Psoas muscle (tissue), 8 donors: Measurements from ENCODE around the gene PLEKHA6. TPM values are rescaled to one million over a fixed set of nuclear protein-coding genes. Genes with fewer than 3 reads are reported as not detected.

Experiments used
- ATAC-seq, 4 donors: fragments of 200-7000 bp; cut with Tn5 transposase; one replicate each; pipeline ENCODE4 v1.9.1; 2020; ENCODE audit warnings: moderate library complexity in 3 of 4, mild to moderate bottlenecking in 2 of 4
- DNase-seq, 2 donors: peaks; one replicate each; pipeline ENCODE4 v3.0.0-alpha.2; 2020
- H3K27ac ChIP-seq: fragments of 200-600 bp; one replicate; pipeline ENCODE4 v1.8.0; 2022
- H3K27me3 ChIP-seq, 3 donors: fragments of 200-600 bp in 1 of 3; one replicate each; pipeline versions ENCODE4 v1.6.1 to v1.8.0; 2013 to 2022; ENCODE audit warnings: low read length in 2 of 3, mild to moderate bottlenecking in 2 of 3, moderate library complexity in 1 of 3; ENCODE audit not compliant: insufficient read depth in 3 of 3
- H3K36me3 ChIP-seq, 2 donors: fragments of 200-600 bp in 1 of 2; one replicate each; pipeline versions ENCODE4 v1.6.1 to v1.8.0; 2013 to 2022; ENCODE audit warnings: low read depth in 1 of 2, mild to moderate bottlenecking in 1 of 2, moderate library complexity in 1 of 2; ENCODE audit not compliant: insufficient read depth in 1 of 2
- H3K4me1 ChIP-seq: fragments of 200-600 bp; one replicate; pipeline ENCODE4 v1.8.0; 2022
- H3K4me3 ChIP-seq: fragments of 200-600 bp; one replicate; pipeline ENCODE4 v1.8.0; 2022; ENCODE audit warnings: mild to moderate bottlenecking
- H3K9me3 ChIP-seq: fragments of 200-600 bp; one replicate; pipeline ENCODE4 v1.8.0; 2022
- CTCF ChIP-seq: fragments of 200-600 bp; IDR thresholded peaks from one replicate; pipeline ENCODE4 v1.8.0; 2022; ENCODE audit warnings: antibody characterized with exemption
- WGBS, 3 donors: extraction: QIAGEN DNeasy Blood & Tissue Kit; methylation state at CpG; one replicate each; pipeline versions ENCODE4 v1.1.6 to v1.1.7; 2013; 5-methylcytosine and 5-hydroxymethylcytosine counted together
- intact Hi-C, 2 donors: fragments of 100-400 bp; cut with DNase I; formaldehyde crosslinking; loops; one replicate each; pipeline versions ENCODE4 v1.11.0 to v1.14.2; 2022
- polyA plus RNA-seq, 3 donors: library from polyadenylated mRNA; stranded (reverse); fragments of 200-250 nt; gene quantifications; one replicate each; pipeline ENCODE4 v1.2.3, GENCODE V29; 2013
- total RNA-seq, 4 donors: library from RNA; stranded (reverse); fragmentation: NEBNext Ultra II Directional in 2 of 4; extraction: Animal tissue kit (Norgen Biotek cat#: 25700) in 2 of 4; gene quantifications; one replicate each; pipeline versions ENCODE4 v1.2.1 to v1.2.4, GENCODE V29; 2021 to 2023
- donor health status: healthy with polysubstance abuse.
- donor health status: DM: no; HTN: no; CAD: no; lungs with moderate emphysema.
- donor health status: Bipolar disorder and iron deficiency.
- donor health status: healthy.
- donor health status: DM: yes; HTN: yes; CAD: no.
- donor health status: DM: no; HTN: no; CAD: no.
- donor health status: DM: no; HTN: no; CAD: no.
- donor health status: DM: yes; HTN: yes; CAD: no.

Gene PLEKHA6
- total and polyA plus RNA-seq, 7 donors: 0.92 to 7.1 (median 1.7) TPM

- H3K9me3 ChIP-seq: no peaks in the 10 kb centered on the region
- 84 to 85% (median 85%) methylated on average over 5 of the region's 5 CpGs for WGBS, 3 donors
- no peak for ATAC-seq
- no peak for DNase-seq
- TF ChIP-seq CTCF: no peak
- H3K27me3 ChIP-seq: no peaks in the 10 kb centered on the region
- H3K4me3 ChIP-seq: no peak overlapping the region
- no peaks in the 10 kb centered on the region for H3K36me3 ChIP-seq
- H3K4me1 ChIP-seq: peaks cover under 1% of the 10 kb centered on the region
- intact Hi-C loops: no loop called here
- H3K27ac ChIP-seq: no peak overlapping the region
Observed at GRCh38 chr1:204383163-204383904, 23.6 kb upstream of the PLEKHA6 start.

GRCh38 chr1:204382714-204383083 is 23.0 kb upstream of the PLEKHA6 start:
- TF ChIP-seq CTCF: no peak
- DNase-seq: no peak

GRCh38 chr1:204380293-204380831 is 20.6 kb upstream of the PLEKHA6 start:
- H3K27me3 ChIP-seq: peaks cover 0 to 19% (median 0%) of the 10 kb centered on the region in 3 donors
- 60 to 71% (median 62%) methylated on average over 8 of the region's 8 CpGs for WGBS, 3 donors
- no peak for DNase-seq

More at GRCh38 chr1:204382714-204383083, 23.0 kb upstream of the PLEKHA6 start:
- Histone ChIP-seq H3K9me3 (no peaks in the 10 kb centered on the region), H3K27me3 (no peaks in the 10 kb centered on the region), H3K4me1 (peaks cover 5% of the 10 kb centered on the region), H3K27ac (no peak overlapping the region), H3K36me3 (no peaks in the 10 kb centered on the region), H3K4me3 (no peak overlapping the region)
- no peak for ATAC-seq
- WGBS, 3 donors: 46 to 91% (median 82%) methylated on average over 2 of the region's 2 CpGs
- intact Hi-C loops: no loop called here

GRCh38 chr1:204377800-204378668 is 18.3 kb upstream of the PLEKHA6 start:
- Histone ChIP-seq H3K27ac (no peak overlapping the region), H3K36me3 (no peaks in the 10 kb centered on the region), H3K4me3 (peak overlapping the region; percentile 76), H3K27me3 (peaks cover 0 to 32% (median 0%) of the 10 kb centered on the region in 3 donors), H3K4me1 (peaks cover 9% of the 10 kb centered on the region), H3K9me3 (no peaks in the 10 kb centered on the region)
- intact Hi-C loops: no loop called here
- peak; percentile 50 to 77 (median 67) for ATAC-seq
- WGBS, 3 donors: 3 to 4% (median 4%) methylated on average over 51 to 55 of the region's 55 CpGs
- peak in 1 of 2 donors; percentile 63 for DNase-seq
- TF ChIP-seq CTCF: no peak

More at GRCh38 chr1:204380293-204380831, 20.6 kb upstream of the PLEKHA6 start:
- no peak for TF ChIP-seq CTCF
- no peaks in the 10 kb centered on the region for H3K36me3 ChIP-seq
- no peak overlapping the region for H3K27ac ChIP-seq
- no peak overlapping the region for H3K4me3 ChIP-seq
- intact Hi-C loops: no loop called here
- peaks cover 9% of the 10 kb centered on the region for H3K4me1 ChIP-seq
- no peak for ATAC-seq
- H3K9me3 ChIP-seq: no peaks in the 10 kb centered on the region
